ENCODE measurements around the gene MAP1LC3B.

Gene MAP1LC3B

GRCh38 chr16:87409781-87410180, 17.6 kb downstream of the MAP1LC3B start:
- no peak for DNase-seq (ENCODE audit: low read depth)

- DNase-seq (ENCODE audit: low read depth) = no peak
Observed at GRCh38 chr16:87410530-87410929, 18.4 kb downstream of the MAP1LC3B start.

- no peak for DNase-seq (ENCODE audit: low read depth)
Observed at GRCh38 chr16:87410968-87411367, 18.8 kb downstream of the MAP1LC3B start.

GRCh38 chr16:87411375-87412271, 19.5 kb downstream of the MAP1LC3B start:
- no peak for DNase-seq (ENCODE audit: low read depth)

GRCh38 chr16:87412371-87412995, 20.3 kb downstream of the MAP1LC3B start:
- DNase-seq (ENCODE audit: low read depth) = no peak

GRCh38 chr16:87412996-87413421, 20.9 kb downstream of the MAP1LC3B start:
- DNase-seq (ENCODE audit: low read depth) = no peak

GRCh38 chr16:87414251-87414680, 22.1 kb downstream of the MAP1LC3B start:
- DNase-seq (ENCODE audit: low read depth) = no peak

- no peak for DNase-seq (ENCODE audit: low read depth)
Observed at GRCh38 chr16:87415441-87415840, 23.3 kb downstream of the MAP1LC3B start.

- DNase-seq (ENCODE audit: low read depth) = peak; percentile 28
Observed at GRCh38 chr16:87416826-87417527, 24.8 kb downstream of the MAP1LC3B start.

GRCh38 chr16:87417528-87417910, 25.4 kb downstream of the MAP1LC3B start:
- no peak for DNase-seq (ENCODE audit: low read depth)

- no peak for DNase-seq (ENCODE audit: low read depth)
Observed at GRCh38 chr16:87418216-87418615, 26.1 kb downstream of the MAP1LC3B start.

GRCh38 chr16:87418644-87419043, 26.5 kb downstream of the MAP1LC3B start:
- DNase-seq (ENCODE audit: low read depth) = no peak

- DNase-seq (ENCODE audit: low read depth) = no peak
Observed at GRCh38 chr16:87420026-87421002, 28.2 kb downstream of the MAP1LC3B start.

- no peak for DNase-seq (ENCODE audit: low read depth)
Observed at GRCh38 chr16:87421003-87421912, 29.1 kb downstream of the MAP1LC3B start.

- DNase-seq (ENCODE audit: low read depth) = no peak
Observed at GRCh38 chr16:87422106-87422505, 30.0 kb downstream of the MAP1LC3B start.

GRCh38 chr16:87423429-87423828, 31.3 kb downstream of the MAP1LC3B start:
- DNase-seq (ENCODE audit: low read depth) = no peak

- no peak for DNase-seq (ENCODE audit: low read depth)
Observed at GRCh38 chr16:87424266-87424665, 32.1 kb downstream of the MAP1LC3B start.

- no peak for DNase-seq (ENCODE audit: low read depth)
Observed at GRCh38 chr16:87425941-87426340, 33.8 kb downstream of the MAP1LC3B start.

GRCh38 chr16:87426423-87427215, 34.5 kb downstream of the MAP1LC3B start:
- DNase-seq (ENCODE audit: low read depth) = no peak

GRCh38 chr16:87431926-87432325, 39.8 kb downstream of the MAP1LC3B start:
- DNase-seq (ENCODE audit: low read depth) = peak; percentile 47

Measured in GM04504 (cell line).